ENCODE results near the gene SNRNP25. TPM values are rescaled to one million over a fixed set of nuclear protein-coding genes. Genes with fewer than 3 reads are reported as not detected.

SNRNP25 gene
- total RNA-seq, 3 donors from 2014 or later, result 18.8 to 24.9 (median 20.6) TPM

DNA sequence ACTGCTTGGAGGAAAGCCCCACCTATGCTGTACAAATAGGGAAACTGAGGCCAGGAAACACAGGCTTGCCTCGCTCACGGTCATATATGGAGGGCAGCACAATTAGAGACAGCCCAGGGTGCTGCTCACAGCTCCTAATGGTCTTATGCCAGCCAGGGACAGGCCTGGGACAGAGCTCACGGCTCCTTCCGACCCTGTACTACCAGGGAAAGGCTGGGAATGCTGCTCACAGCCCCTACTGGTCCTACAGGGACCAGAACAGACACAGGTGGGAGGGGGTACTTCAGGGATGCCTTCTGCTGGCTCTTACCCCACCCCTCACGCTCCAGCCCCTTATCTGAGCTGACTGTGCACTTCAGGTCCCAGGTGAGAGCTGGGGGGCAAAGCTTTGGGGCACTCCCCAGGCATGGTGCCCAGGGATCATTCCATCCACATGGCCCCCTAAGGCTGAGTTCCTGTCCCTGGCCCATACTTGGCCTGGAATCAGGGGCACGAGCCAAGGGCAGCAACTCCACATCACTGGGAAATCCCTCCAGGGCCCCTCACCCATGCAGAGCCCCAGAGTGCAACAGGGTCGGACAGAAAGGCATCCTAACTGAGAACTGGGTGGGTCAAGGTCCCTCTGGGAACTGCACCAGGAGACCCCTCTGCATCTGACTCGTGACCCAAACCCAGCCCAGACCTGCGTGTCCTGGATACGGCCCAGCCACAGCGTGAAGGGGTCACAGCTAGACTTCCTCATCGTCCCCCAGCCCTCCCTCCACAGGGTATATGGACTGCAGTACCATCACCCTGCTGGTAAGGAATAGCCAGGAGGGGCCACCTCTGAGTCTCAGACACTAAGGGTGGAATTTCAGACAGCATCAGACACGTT, 12.9 kb downstream of the SNRNP25 start:
- no peaks in the 10 kb centered on the region for H3K9me3 ChIP-seq
- no peak overlapping the region for H3K4me3 ChIP-seq
- peaks cover 14% of the 10 kb centered on the region for H3K4me1 ChIP-seq (ENCODE audit: low read depth)
- H3K36me3 ChIP-seq (ENCODE audit: low read depth), result no peaks in the 10 kb centered on the region
- intact Hi-C loops (cut with DNase I, micrococcal nuclease), result no loop called here
- no peak for TF ChIP-seq CTCF (IDR thresholded peaks at IDR 0.05)
- no peak for ATAC-seq
- DNase-seq, result no peak

- intact Hi-C loops (cut with DNase I, micrococcal nuclease), result no loop called here
- no peak for TF ChIP-seq CTCF (IDR thresholded peaks at IDR 0.05)
- H3K4me3 ChIP-seq, result no peak overlapping the region
- no peaks in the 10 kb centered on the region for H3K9me3 ChIP-seq
- H3K36me3 ChIP-seq (ENCODE audit: low read depth), result no peaks in the 10 kb centered on the region
- ATAC-seq, result no peak
- no peak for DNase-seq
- H3K4me1 ChIP-seq (ENCODE audit: low read depth), result peaks cover 19% of the 10 kb centered on the region
Measured at GRCh38 chr16:67183-67791, 13.7 kb downstream of the SNRNP25 start.

DNA sequence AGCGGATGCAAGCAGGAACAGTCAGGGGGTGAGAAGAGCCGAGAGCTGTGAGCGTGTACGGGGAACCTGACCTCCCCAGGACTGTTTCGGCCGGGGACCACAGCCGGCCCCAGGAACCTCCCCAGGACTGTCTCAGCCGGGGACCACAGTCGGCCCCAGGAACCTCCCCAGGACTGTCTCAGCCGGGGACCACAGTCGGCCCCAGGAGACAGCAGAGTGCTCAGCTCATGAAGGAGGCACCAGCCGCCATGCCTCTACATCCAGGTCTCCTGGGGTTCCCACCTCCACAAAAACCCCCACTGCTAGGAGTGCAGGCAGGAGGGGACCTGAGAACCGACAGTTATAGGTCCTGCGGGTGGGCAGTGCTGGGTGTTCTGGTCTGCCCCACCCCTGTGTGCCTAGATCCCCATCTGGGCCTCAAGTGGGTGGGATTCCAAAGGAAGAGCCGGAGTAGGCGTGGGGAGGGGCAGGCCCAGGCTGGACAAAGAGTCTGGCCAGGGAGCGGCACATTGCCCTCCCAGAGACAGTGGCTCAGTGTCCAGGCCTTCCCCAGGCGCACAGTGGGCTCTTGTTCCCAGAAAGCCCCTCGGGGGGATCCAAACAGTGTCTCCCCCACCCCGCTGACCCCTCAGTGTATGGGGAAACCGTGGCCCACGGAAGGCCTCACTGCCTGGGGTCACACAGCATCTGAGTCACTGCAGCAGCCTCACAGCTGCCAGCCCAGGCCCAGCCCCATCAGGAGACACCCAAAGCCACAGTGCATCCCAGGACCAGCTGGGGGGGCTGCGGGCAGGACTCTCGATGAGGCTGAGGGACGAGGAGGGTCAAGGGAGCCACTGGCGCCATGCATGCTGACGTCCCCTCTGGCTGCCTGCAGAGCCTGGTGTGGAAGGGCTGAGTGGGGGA, 14.5 kb downstream of the SNRNP25 start:
- TF ChIP-seq CTCF (IDR thresholded peaks at IDR 0.05), result no peak
- peak in 1 of 3 donors; percentile 29 for DNase-seq
- no peak overlapping the region for H3K4me3 ChIP-seq
- no peaks in the 10 kb centered on the region for H3K9me3 ChIP-seq
- H3K36me3 ChIP-seq (ENCODE audit: low read depth), result no peaks in the 10 kb centered on the region
- ATAC-seq, result no peak
- peaks cover 24% of the 10 kb centered on the region for H3K4me1 ChIP-seq (ENCODE audit: low read depth)
- intact Hi-C loops (cut with DNase I, micrococcal nuclease), result no loop called here

GRCh38 chr16:69181-69580, 15.6 kb downstream of the SNRNP25 start:
- Histone ChIP-seq H3K36me3 (ENCODE audit: low read depth) (no peaks in the 10 kb centered on the region), H3K9me3 (no peaks in the 10 kb centered on the region), H3K4me1 (ENCODE audit: low read depth) (peaks cover 28% of the 10 kb centered on the region), H3K4me3 (no peak overlapping the region)
- no peak for ATAC-seq
- intact Hi-C loops (cut with DNase I, micrococcal nuclease), result no loop called here
- no peak for TF ChIP-seq CTCF (IDR thresholded peaks at IDR 0.05)
- DNase-seq, result peak in 1 of 3 donors; percentile 25

DNA sequence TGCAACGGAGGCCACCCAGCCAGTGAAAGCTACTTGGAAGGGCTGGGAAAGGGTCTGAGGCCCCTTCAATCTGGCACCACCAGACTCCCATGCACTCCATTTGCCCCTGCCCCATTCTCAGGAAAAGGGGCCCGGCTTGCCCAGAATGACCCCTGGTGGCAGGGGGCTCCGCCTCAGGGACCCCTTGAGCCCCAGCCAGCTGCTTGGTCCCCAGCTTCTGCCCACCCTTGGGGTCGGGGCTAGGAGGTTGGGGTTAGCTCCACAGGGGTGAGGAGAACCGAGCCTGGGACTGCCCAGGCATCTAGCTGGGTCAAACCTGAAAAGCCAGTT, 17.5 kb downstream of the SNRNP25 start:
- peaks cover 26% of the 10 kb centered on the region for H3K4me1 ChIP-seq (ENCODE audit: low read depth)
- ATAC-seq, result no peak

More for the DNA sequence above, 17.5 kb downstream of the SNRNP25 start:
- Histone ChIP-seq H3K9me3 (no peaks in the 10 kb centered on the region), H3K4me3 (no peak overlapping the region), H3K36me3 (ENCODE audit: low read depth) (no peaks in the 10 kb centered on the region)
- intact Hi-C loops (cut with DNase I, micrococcal nuclease), result no loop called here
- no peak for DNase-seq
- no peak for TF ChIP-seq CTCF (IDR thresholded peaks at IDR 0.05)
